TTC549 (cell line): Measurements from ENCODE around the gene SERBP1.

Experiments used
- FAIRE-seq: peaks from 2 replicates; lab custom pipeline; 2012; peaks lifted over from hg19 to GRCh38; lab: Jason Lieb, UNC

Gene SERBP1

GRCh38 chr1:67359592-67359991 is 70.6 kb downstream of the SERBP1 start:
- no peak for FAIRE-seq
